Kidney (tissue), 14 donors: ENCODE data around the gene COL17A1. TPM values are rescaled to one million over a fixed set of nuclear protein-coding genes. Genes with fewer than 3 reads are reported as not detected.
A peak's percentile ranks its signal among the peaks of the same experiment; 100 is the strongest.

Experiments used
- DNase-seq, 5 donors: peaks; one replicate each; pipeline ENCODE4 v3.0.0-alpha.2; 2013 to 2020
- FAIRE-seq: peaks from 2 replicates; lab custom pipeline; 2012; peaks lifted over from hg19 to GRCh38; lab: Jason Lieb, UNC
- H3K27ac ChIP-seq, 2 donors: one replicate each; pipeline ENCODE4 v1.7.0; 2013; ENCODE audit warnings: low read depth in 2 of 2, low read length in 2 of 2, inconsistent platforms in 1 of 2
- H3K27me3 ChIP-seq: one replicate; pipeline ENCODE4 v1.7.1; 2013; ENCODE audit warnings: low read length, inconsistent platforms; ENCODE audit not compliant: control insufficient read depth, insufficient read depth
- H3K36me3 ChIP-seq, 3 donors: one replicate each; pipeline versions ENCODE4 v1.7.0 to v1.7.1; 2013; ENCODE audit warnings: low read length in 3 of 3, control low read depth in 1 of 3, inconsistent platforms in 1 of 3; ENCODE audit not compliant: insufficient read depth in 3 of 3, control insufficient read depth in 2 of 3
- H3K4me1 ChIP-seq, 3 donors: one replicate each; pipeline versions ENCODE4 v1.7.0 to v1.7.1; 2013; ENCODE audit warnings: low read length in 3 of 3, inconsistent platforms in 1 of 3, low read depth in 1 of 3; ENCODE audit not compliant: control insufficient read depth in 2 of 3, insufficient read depth in 2 of 3
- H3K4me3 ChIP-seq, 3 donors: one replicate each; pipeline versions ENCODE4 v1.7.0 to v1.8.1; 2013; ENCODE audit warnings: low read length in 3 of 3, control low read depth in 1 of 3, inconsistent platforms in 1 of 3
- H3K9ac ChIP-seq, 3 donors: one replicate each; pipeline versions ENCODE4 v1.7.0 to v1.7.1; 2013; ENCODE audit warnings: low read length in 3 of 3, control low read depth in 1 of 3, inconsistent platforms in 1 of 3
- H3K9me3 ChIP-seq, 3 donors: one replicate each; pipeline versions ENCODE4 v1.7.0 to v1.7.1; 2013; ENCODE audit warnings: low read length in 3 of 3, control low read depth in 1 of 3, inconsistent platforms in 1 of 3; ENCODE audit not compliant: control insufficient read depth in 2 of 3, insufficient read depth in 1 of 3
- CTCF ChIP-seq: IDR thresholded peaks from 3 replicates; pipeline ENCODE4 v1.5.1; 2012; ENCODE audit warnings: mild to moderate bottlenecking, moderate library complexity, borderline replicate concordance; ENCODE audit not compliant: insufficient read depth; ENCODE audit errors: extremely low read depth
- intact Hi-C: fragments of 100-400 bp; cut with DNase I; formaldehyde crosslinking; loops from one replicate; pipeline ENCODE4 v1.11.1; 2022
- polyA plus RNA-seq: library from polyadenylated mRNA; stranded (reverse); fragments of 350-450 nt; fragmentation: Illumina TruSeq; extraction: RNeasy Lipid Tissue Mini Kit (QIAGEN cat#74804); gene quantifications from one replicate; pipeline ENCODE4 v1.2.3, GENCODE V29; 2014; ENCODE audit warnings: low read depth, low replicate concordance; ENCODE audit not compliant: insufficient read depth
- total RNA-seq: library from RNA; stranded (reverse); fragmentation: NEBNext Ultra II Directional; extraction: Animal tissue kit (Norgen Biotek cat#: 25700); gene quantifications from one replicate; pipeline ENCODE4 v1.2.1, GENCODE V29; 2021
- donor health status: control.
- donor health status: control.
- donor health status: control.
- donor health status: control.
- donor health status: control.
- donor health status: DM: yes; HTN: yes; CAD: no.
- donor health status: Normal renal cell carcinoma (clear cell type).

COL17A1 gene
- total and polyA plus RNA-seq, 2 donors from 2014 or later, result 0.58 to 10.8 TPM

- Histone ChIP-seq H3K4me1 (no peaks in the 10 kb centered on the region), H3K9me3 (no peaks in the 10 kb centered on the region), H3K36me3 (no peaks in the 10 kb centered on the region), H3K27ac (no peak overlapping the region), H3K9ac (no peak overlapping the region), H3K4me3 (no peak overlapping the region), H3K27me3 (no peaks in the 10 kb centered on the region)
- FAIRE-seq (no peak), DNase-seq (no peak)
- no peak for TF ChIP-seq CTCF
- intact Hi-C loops, result no loop called here
These were observed 41.8 kb downstream of the COL17A1 start for GRCh38 chr10:104043854-104044253.

- intact Hi-C loops, result no loop called here
- FAIRE-seq, result no peak
These were observed 42.4 kb downstream of the COL17A1 start for GRCh38 chr10:104043185-104043830.

GRCh38 chr10:104041891-104042535 is 43.7 kb downstream of the COL17A1 start:
- Histone ChIP-seq H3K4me1 (no peaks in the 10 kb centered on the region), H3K27me3 (no peaks in the 10 kb centered on the region), H3K9ac (no peak overlapping the region), H3K27ac (no peak overlapping the region), H3K36me3 (no peaks in the 10 kb centered on the region), H3K4me3 (no peak overlapping the region), H3K9me3 (no peaks in the 10 kb centered on the region)
- DNase-seq (peak in 1 of 5 donors; percentile 2), FAIRE-seq (no peak)
- intact Hi-C loops, result no loop called here
- TF ChIP-seq CTCF, result no peak

More at GRCh38 chr10:104043185-104043830, 42.4 kb downstream of the COL17A1 start:
- no peak for TF ChIP-seq CTCF
- no peak overlapping the region for H3K27ac ChIP-seq
- H3K4me3 ChIP-seq, result no peak overlapping the region
- H3K36me3 ChIP-seq, result no peaks in the 10 kb centered on the region
- no peaks in the 10 kb centered on the region for H3K27me3 ChIP-seq
- no peaks in the 10 kb centered on the region for H3K4me1 ChIP-seq
- H3K9me3 ChIP-seq, result no peaks in the 10 kb centered on the region
- no peak overlapping the region for H3K9ac ChIP-seq
- DNase-seq, result no peak
